ES-I3 (cell line): ENCODE data around the gene FBXO8.
A peak's percentile ranks its signal among the peaks of the same experiment; 100 is the strongest.
"Not testable (repeated sequence)": the region's sequence is repeated elsewhere in the genome, so short reads cannot be mapped to it uniquely, and the experiment has no call there.

Experiments used
- H3K36me3 ChIP-seq: 2 replicates; pipeline ENCODE4 v1.6.1; 2013; ENCODE audit warnings: mild to moderate bottlenecking, low read length, control low read depth, moderate library complexity; ENCODE audit not compliant: insufficient read depth
- H3K4me1 ChIP-seq: 2 replicates; pipeline ENCODE4 v1.6.1; 2013; ENCODE audit warnings: mild to moderate bottlenecking, control low read depth, low read length; ENCODE audit not compliant: insufficient read depth
- H3K9ac ChIP-seq: 2 replicates; pipeline ENCODE4 v1.6.1; 2013; ENCODE audit warnings: low read depth, mild to moderate bottlenecking, low read length, moderate library complexity
- H3K9me3 ChIP-seq: 2 replicates; pipeline ENCODE4 v1.6.1; 2013; ENCODE audit warnings: mild to moderate bottlenecking, low read length, moderate library complexity; ENCODE audit not compliant: control insufficient read depth, insufficient read depth

The FBXO8 gene

GRCh38 chr4:174305961-174306360, 22.5 kb upstream of the FBXO8 start:
- Histone ChIP-seq H3K36me3 (no peaks in the 10 kb centered on the region), H3K9ac (no peak overlapping the region), H3K4me1 (no peaks in the 10 kb centered on the region), H3K9me3 (no peaks in the 10 kb centered on the region)

GRCh38 chr4:174304664-174305063, 21.2 kb upstream of the FBXO8 start:
- Histone ChIP-seq H3K9me3 (no peaks in the 10 kb centered on the region), H3K9ac (no peak overlapping the region), H3K4me1 (no peaks in the 10 kb centered on the region), H3K36me3 (no peaks in the 10 kb centered on the region)

GRCh38 chr4:174303687-174304086, 20.2 kb upstream of the FBXO8 start:
- Histone ChIP-seq H3K9ac (no peak overlapping the region), H3K36me3 (no peaks in the 10 kb centered on the region), H3K4me1 (no peaks in the 10 kb centered on the region), H3K9me3 (no peaks in the 10 kb centered on the region)

GRCh38 chr4:174295142-174295541, 11.7 kb upstream of the FBXO8 start:
- not testable (repeated sequence) for H3K4me1 ChIP-seq, H3K36me3 ChIP-seq, H3K9me3 ChIP-seq, H3K9ac ChIP-seq

GRCh38 chr4:174294641-174295040, 11.2 kb upstream of the FBXO8 start:
- H3K4me1 ChIP-seq, H3K9ac ChIP-seq, H3K36me3 ChIP-seq, H3K9me3 ChIP-seq: not testable (repeated sequence)

- Histone ChIP-seq H3K9ac (no peak overlapping the region), H3K9me3 (peaks cover 4% of the 10 kb centered on the region; the same call in 1 of the 2 replicates), H3K4me1 (no peaks in the 10 kb centered on the region), H3K36me3 (no peaks in the 10 kb centered on the region)
Observed at GRCh38 chr4:174292473-174292872, 9.0 kb upstream of the FBXO8 start.

GRCh38 chr4:174286870-174287269, 3.4 kb upstream of the FBXO8 start:
- H3K9ac ChIP-seq = no peak overlapping the region
- 0 out of 2 replicates have a peak, but pooled peaks cover 2% of the 10 kb centered on the region for H3K4me1 ChIP-seq

GRCh38 chr4:174284487-174284886, 1.0 kb upstream of the FBXO8 start:
- Histone ChIP-seq H3K36me3 (no peaks in the 10 kb centered on the region), H3K9me3 (no peaks in the 10 kb centered on the region), H3K4me1 (0 out of 2 replicates have a peak, but pooled peaks cover 2% of the 10 kb centered on the region), H3K9ac (peak overlapping the region; percentile 99)

More at GRCh38 chr4:174286870-174287269, 3.4 kb upstream of the FBXO8 start:
- H3K36me3 ChIP-seq = no peaks in the 10 kb centered on the region
- H3K9me3 ChIP-seq = no peaks in the 10 kb centered on the region

GRCh38 chr4:174282836-174283506, 496 bp downstream of the FBXO8 start:
- no peaks in the 10 kb centered on the region for H3K36me3 ChIP-seq
- H3K4me1 ChIP-seq = 0 out of 2 replicates have a peak, but pooled peaks cover 2% of the 10 kb centered on the region
- H3K9me3 ChIP-seq = no peaks in the 10 kb centered on the region

GRCh38 chr4:174281901-174282300, 1.6 kb downstream of the FBXO8 start:
- H3K9me3 ChIP-seq = no peaks in the 10 kb centered on the region
- H3K9ac ChIP-seq = no peak overlapping the region
- 0 out of 2 replicates have a peak, but pooled peaks cover 2% of the 10 kb centered on the region for H3K4me1 ChIP-seq
- H3K36me3 ChIP-seq = no peaks in the 10 kb centered on the region

More at GRCh38 chr4:174282836-174283506, 496 bp downstream of the FBXO8 start:
- H3K9ac ChIP-seq = peak overlapping the region; percentile 99

- H3K9ac ChIP-seq = no peak overlapping the region
- H3K9me3 ChIP-seq = no peaks in the 10 kb centered on the region
- H3K4me1 ChIP-seq = 0 out of 2 replicates have a peak, but pooled peaks cover 2% of the 10 kb centered on the region
- H3K36me3 ChIP-seq = no peaks in the 10 kb centered on the region
Observed at GRCh38 chr4:174281182-174281737, 2.2 kb downstream of the FBXO8 start.

GRCh38 chr4:174279433-174280155, 3.9 kb downstream of the FBXO8 start:
- Histone ChIP-seq H3K9ac (no peak overlapping the region), H3K4me1 (no peaks in the 10 kb centered on the region), H3K9me3 (no peaks in the 10 kb centered on the region), H3K36me3 (no peaks in the 10 kb centered on the region)

- no peak overlapping the region for H3K9ac ChIP-seq
- H3K9me3 ChIP-seq = no peaks in the 10 kb centered on the region
- H3K36me3 ChIP-seq = no peaks in the 10 kb centered on the region
- H3K4me1 ChIP-seq = no peaks in the 10 kb centered on the region
Observed at GRCh38 chr4:174278467-174278866, 5.0 kb downstream of the FBXO8 start.

- no peak overlapping the region for H3K9ac ChIP-seq
- no peaks in the 10 kb centered on the region for H3K9me3 ChIP-seq
- H3K4me1 ChIP-seq = no peaks in the 10 kb centered on the region
- H3K36me3 ChIP-seq = no peaks in the 10 kb centered on the region
Observed at GRCh38 chr4:174277433-174277832, 6.0 kb downstream of the FBXO8 start.

GRCh38 chr4:174275101-174275500, 8.4 kb downstream of the FBXO8 start:
- Histone ChIP-seq H3K36me3 (no peaks in the 10 kb centered on the region), H3K9ac (no peak overlapping the region), H3K9me3 (no peaks in the 10 kb centered on the region), H3K4me1 (no peaks in the 10 kb centered on the region)
